ENCODE results near the gene ANO4.

The ANO4 gene

DNA sequence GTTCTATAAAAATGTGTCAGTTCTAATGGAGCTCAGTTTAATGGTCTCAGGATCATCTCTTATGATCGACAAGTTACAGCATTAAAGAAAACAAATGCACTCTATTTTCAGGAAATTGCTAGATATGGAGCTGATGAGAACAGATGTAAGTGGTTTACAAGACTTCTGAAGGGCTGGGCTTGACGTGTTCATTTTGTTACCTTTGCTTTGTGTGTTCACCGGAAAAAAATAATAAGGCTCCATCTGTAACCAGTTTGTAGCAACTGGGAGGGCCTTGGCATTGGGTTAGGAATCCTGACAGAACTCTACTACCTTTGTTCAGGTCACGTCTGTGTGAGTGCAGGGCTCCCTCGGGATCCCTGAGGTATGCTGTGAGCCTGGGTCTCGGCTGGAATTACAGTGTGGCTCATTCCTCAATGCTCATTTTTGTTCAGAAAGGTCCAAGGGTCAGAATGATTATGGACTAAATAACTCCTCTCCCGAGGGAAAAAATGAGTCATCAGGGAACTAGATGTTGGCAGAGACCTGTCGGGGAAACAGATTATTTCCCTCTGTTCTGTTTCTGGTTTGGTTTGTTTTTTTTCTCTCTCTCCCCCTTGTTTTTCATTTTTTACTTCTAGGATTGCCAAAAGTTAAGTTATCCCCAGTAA is 257.4 kb downstream of the ANO4 start (continued):
- TF ChIP-seq, protein P1, sequence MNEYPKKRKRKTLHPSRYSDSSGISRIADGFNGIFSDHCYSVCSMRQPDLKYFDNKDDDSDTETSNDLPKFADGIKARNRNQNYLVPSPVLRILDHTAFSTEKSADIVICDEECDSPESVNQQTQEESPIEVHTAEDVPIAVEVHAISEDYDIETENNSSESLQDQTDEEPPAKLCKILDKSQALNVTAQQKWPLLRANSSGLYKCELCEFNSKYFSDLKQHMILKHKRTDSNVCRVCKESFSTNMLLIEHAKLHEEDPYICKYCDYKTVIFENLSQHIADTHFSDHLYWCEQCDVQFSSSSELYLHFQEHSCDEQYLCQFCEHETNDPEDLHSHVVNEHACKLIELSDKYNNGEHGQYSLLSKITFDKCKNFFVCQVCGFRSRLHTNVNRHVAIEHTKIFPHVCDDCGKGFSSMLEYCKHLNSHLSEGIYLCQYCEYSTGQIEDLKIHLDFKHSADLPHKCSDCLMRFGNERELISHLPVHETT (tag by site-specific recombination; IDR thresholded peaks at IDR 0.05): 0 out of 2 replicates have a peak, but pooled peaks have one; percentile 66
- TF ChIP-seq ZSCAN23 (tag by site-specific recombination; IDR thresholded peaks at IDR 0.05) (peak; percentile 87), ZNF529 (tag by site-specific recombination; IDR thresholded peaks at IDR 0.05; ENCODE audit: insufficient replicate concordance) (peak; percentile 46), MZF1 (tag by site-specific recombination; IDR thresholded peaks at IDR 0.05; ENCODE audit: borderline replicate concordance) (peak; percentile 63; the same call in 1 of the 2 replicates), ZNF214 (tag by site-specific recombination; IDR thresholded peaks at IDR 0.05; ENCODE audit: borderline replicate concordance) (no peak), ZNF76 (tag by site-specific recombination; IDR thresholded peaks at IDR 0.05; ENCODE audit: borderline replicate concordance, low read depth) (0 out of 2 replicates have a peak, but pooled peaks have one; percentile 28), ZNF433 (tag by site-specific recombination; IDR thresholded peaks at IDR 0.05; ENCODE audit: low read depth) (no peak), KLF9 (tag by site-specific recombination; IDR thresholded peaks at IDR 0.05; ENCODE audit: low read depth) (peak; percentile 15; the same call in 1 of the 2 replicates), ZNF660 (tag by site-specific recombination; IDR thresholded peaks at IDR 0.05) (no peak; the same call in 1 of the 2 replicates), ZNF302 (tag by site-specific recombination; IDR thresholded peaks at IDR 0.05; ENCODE audit: low read depth) (no peak), BCL11B (tag by site-specific recombination; IDR thresholded peaks at IDR 0.05; ENCODE audit: low read depth) (no peak), ZNF624 (tag by site-specific recombination; IDR thresholded peaks at IDR 0.05) (no peak), WT1 (tag by site-specific recombination; IDR thresholded peaks at IDR 0.05) (peak; percentile 94), KLF10 (tag by site-specific recombination; IDR thresholded peaks at IDR 0.05) (peak; percentile 79), ZNF211 (tag by site-specific recombination; IDR thresholded peaks at IDR 0.05; ENCODE audit: low read depth) (no peak), ZBTB48 (tag by site-specific recombination; IDR thresholded peaks at IDR 0.05) (no peak), ZNF184 (tag by site-specific recombination; IDR thresholded peaks at IDR 0.05) (peak; percentile 89), ZNF549 (tag by site-specific recombination; IDR thresholded peaks at IDR 0.05) (0 out of 2 replicates have a peak, but pooled peaks have one; percentile 7), ZNF221 (tag by site-specific recombination; IDR thresholded peaks at IDR 0.05; ENCODE audit: borderline replicate concordance) (no peak), ZNF23 (tag by site-specific recombination; IDR thresholded peaks at IDR 0.05; ENCODE audit: borderline replicate concordance) (no peak), ZNF548 (tag by site-specific recombination; IDR thresholded peaks at IDR 0.05) (no peak), ZNF24 (tag by site-specific recombination; IDR thresholded peaks at IDR 0.05) (peak; percentile 71; the same call in 1 of the 2 replicates), ZNF843 (tag by site-specific recombination; IDR thresholded peaks at IDR 0.05) (peak; percentile 93), ZNF416 (tag by site-specific recombination; IDR thresholded peaks at IDR 0.05) (no peak), HOXC10 (CRISPR knock-in tag; IDR thresholded peaks at IDR 0.05) (no peak), TRIM28 (IDR thresholded peaks at IDR 0.05; ENCODE audit: borderline replicate concordance, low read length) (peak; percentile 75; the same call in 1 of the 2 replicates)
- TF ChIP-seq, protein P2, sequence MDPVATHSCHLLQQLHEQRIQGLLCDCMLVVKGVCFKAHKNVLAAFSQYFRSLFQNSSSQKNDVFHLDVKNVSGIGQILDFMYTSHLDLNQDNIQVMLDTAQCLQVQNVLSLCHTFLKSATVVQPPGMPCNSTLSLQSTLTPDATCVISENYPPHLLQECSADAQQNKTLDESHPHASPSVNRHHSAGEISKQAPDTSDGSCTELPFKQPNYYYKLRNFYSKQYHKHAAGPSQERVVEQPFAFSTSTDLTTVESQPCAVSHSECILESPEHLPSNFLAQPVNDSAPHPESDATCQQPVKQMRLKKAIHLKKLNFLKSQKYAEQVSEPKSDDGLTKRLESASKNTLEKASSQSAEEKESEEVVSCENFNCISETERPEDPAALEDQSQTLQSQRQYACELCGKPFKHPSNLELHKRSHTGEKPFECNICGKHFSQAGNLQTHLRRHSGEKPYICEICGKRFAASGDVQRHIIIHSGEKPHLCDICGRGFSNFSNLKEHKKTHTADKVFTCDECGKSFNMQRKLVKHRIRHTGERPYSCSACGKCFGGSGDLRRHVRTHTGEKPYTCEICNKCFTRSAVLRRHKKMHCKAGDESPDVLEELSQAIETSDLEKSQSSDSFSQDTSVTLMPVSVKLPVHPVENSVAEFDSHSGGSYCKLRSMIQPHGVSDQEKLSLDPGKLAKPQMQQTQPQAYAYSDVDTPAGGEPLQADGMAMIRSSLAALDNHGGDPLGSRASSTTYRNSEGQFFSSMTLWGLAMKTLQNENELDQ (tag by site-specific recombination; IDR thresholded peaks at IDR 0.05; ENCODE audit: low read depth): no peak
- TF ChIP-seq, protein P3, sequence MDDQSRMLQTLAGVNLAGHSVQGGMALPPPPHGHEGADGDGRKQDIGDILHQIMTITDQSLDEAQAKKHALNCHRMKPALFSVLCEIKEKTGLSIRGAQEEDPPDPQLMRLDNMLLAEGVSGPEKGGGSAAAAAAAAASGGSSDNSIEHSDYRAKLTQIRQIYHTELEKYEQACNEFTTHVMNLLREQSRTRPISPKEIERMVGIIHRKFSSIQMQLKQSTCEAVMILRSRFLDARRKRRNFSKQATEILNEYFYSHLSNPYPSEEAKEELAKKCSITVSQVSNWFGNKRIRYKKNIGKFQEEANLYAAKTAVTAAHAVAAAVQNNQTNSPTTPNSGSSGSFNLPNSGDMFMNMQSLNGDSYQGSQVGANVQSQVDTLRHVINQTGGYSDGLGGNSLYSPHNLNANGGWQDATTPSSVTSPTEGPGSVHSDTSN (CRISPR knock-in tag; IDR thresholded peaks at IDR 0.05): no peak
- TF ChIP-seq, protein P4, sequence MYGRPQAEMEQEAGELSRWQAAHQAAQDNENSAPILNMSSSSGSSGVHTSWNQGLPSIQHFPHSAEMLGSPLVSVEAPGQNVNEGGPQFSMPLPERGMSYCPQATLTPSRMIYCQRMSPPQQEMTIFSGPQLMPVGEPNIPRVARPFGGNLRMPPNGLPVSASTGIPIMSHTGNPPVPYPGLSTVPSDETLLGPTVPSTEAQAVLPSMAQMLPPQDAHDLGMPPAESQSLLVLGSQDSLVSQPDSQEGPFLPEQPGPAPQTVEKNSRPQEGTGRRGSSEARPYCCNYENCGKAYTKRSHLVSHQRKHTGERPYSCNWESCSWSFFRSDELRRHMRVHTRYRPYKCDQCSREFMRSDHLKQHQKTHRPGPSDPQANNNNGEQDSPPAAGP (tag by site-specific recombination; IDR thresholded peaks at IDR 0.05): peak; percentile 73; the same call in 1 of the 2 replicates
- TF ChIP-seq, protein P5, sequence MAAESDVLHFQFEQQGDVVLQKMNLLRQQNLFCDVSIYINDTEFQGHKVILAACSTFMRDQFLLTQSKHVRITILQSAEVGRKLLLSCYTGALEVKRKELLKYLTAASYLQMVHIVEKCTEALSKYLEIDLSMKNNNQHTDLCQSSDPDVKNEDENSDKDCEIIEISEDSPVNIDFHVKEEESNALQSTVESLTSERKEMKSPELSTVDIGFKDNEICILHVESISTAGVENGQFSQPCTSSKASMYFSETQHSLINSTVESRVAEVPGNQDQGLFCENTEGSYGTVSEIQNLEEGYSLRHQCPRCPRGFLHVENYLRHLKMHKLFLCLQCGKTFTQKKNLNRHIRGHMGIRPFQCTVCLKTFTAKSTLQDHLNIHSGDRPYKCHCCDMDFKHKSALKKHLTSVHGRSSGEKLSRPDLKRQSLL (tag by site-specific recombination; IDR thresholded peaks at IDR 0.05): no peak
- TF ChIP-seq, protein P6, sequence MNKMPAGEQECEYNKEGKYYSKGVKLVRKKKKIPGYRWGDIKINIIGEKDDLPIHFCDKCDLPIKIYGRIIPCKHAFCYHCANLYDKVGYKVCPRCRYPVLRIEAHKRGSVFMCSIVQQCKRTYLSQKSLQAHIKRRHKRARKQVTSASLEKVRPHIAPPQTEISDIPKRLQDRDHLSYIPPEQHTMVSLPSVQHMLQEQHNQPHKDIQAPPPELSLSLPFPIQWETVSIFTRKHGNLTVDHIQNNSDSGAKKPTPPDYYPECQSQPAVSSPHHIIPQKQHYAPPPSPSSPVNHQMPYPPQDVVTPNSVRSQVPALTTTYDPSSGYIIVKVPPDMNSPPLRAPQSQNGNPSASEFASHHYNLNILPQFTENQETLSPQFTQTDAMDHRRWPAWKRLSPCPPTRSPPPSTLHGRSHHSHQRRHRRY (tag by site-specific recombination; IDR thresholded peaks at IDR 0.05): no peak

Data from HEK293 (cell line).